GM21737 (cell line): ENCODE measurements around the gene ARMS2.

Experiments used
- ATAC-seq: cut with Tn5 transposase; IDR thresholded peaks from one replicate; pipeline ENCODE4 v1.9.1; 2021; ENCODE audit warnings: mild to moderate bottlenecking, moderate library complexity; ENCODE audit not compliant: unreplicated experiment

Gene ARMS2

DNA sequence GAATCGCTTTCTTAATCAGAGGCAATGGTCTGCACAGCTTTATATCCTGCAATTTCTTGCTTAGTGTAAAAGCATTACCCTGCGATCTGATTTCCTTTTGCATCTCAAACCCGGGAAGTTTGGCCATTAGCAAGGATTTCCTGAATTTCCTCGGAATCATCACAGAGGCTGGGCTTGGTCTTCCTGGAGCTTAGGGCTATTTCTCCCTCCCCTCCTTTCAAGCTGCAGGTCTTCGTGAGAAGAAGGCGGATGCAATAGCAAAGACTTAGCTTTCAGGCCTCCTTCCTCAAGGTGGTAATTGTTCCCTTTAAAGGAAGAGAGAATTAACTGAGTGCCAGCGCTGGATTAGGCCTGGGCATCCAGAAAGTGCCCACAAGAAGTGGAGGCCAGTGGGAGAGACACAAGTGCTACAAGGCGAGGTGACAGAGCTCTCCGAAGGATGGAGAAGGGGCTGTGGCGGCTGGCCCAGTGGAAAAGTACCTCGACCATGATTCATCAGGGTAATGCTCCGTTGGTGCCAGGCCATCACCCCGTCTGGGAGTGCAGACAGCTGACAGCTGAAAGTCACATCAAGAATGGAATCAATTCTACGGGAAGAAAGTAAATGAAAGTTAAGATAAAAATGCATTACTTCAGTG, 4.0 kb upstream of the ARMS2 start:
- ATAC-seq = no peak

DNA sequence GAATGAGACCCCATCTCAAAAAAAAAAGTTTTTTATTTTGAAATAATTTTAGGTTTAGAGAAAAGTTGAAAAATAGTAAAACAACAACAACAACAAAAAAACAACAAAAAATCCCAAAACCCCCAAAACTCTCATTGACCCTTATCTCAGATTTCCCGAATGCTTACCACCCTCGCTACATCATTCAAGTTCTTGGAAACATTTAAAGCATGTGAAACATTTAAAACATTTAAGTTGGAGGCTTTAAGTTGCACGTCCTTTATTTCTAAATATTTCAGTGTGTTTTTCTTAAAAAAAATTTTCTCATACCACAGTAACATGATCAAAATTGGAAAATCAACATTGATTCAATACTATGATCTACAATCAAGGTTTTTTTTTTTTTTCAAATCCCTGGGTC, 382 bp upstream of the ARMS2 start:
- no peak for ATAC-seq

DNA sequence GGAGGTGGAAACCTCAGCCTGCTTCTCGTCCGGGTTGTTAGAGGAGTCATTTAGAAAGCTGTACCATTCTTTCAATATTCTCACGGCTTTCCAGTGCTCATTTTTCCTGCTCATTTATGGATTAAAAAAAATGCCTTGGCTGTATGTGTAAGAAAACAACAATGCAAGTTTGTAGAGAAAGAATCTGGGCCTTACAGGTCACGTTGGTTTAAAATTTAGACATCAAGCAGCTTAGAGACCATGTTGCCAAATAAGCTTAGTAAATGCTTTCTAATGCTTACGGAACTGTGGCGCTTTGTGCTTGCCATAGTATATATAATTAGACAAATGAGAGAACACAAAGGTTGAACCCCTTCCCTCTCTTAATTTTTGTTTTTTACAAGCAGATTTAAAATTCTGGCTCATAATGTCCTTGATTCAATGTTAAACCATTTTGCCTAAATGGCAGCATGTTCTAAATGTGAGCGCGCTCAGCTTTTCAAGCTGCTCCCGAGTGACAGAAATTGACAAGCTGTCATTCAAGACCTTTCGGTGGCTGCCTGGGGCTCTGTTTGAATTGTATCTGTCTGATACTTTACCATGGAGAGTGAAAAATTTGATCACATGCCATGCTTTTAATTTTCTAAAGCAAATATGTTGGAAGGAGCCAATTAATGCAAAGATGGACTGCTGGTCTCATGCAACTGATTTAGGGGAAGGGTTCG, 1.1 kb downstream of the ARMS2 start:
- ATAC-seq = no peak

DNA sequence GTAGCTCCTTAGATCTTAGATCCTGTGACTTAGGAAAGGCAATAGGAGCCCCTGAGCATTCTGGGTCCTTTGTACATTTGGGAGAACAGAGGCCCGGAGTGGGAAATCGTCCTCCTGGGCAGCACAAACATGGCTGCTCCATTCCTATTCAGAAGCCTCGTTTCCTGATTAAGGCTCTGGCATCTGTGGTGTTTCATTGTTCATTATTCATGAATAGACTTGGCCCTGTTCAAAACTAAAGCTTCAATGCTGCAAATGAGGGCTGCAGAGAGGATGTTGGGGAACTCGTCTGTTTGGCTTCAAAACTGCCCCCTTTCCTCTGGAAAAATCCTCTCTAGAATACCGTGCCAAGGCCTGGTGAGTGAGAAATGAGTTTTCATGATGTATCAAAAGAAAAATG, 3.5 kb downstream of the ARMS2 start:
- no peak for ATAC-seq

DNA sequence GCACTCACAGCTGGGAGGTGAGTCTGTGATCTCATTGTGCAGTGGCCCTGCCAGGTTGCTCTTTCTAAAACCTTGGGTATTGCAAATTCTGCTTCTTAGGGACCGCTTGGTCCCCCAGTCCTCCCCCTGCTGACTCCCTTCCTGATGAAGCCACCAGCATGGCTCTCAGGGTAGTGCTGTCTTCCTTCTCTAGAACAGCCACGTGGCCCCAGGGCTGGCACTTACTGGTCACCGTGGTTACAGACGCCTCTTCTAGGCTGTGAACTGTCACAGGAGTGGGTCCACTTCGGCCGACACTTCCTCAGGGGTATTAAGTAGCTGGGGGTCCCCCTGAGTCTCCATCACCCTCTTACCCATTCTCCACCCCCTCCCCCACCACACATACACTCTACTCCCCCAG, 4.2 kb downstream of the ARMS2 start:
- ATAC-seq = no peak

DNA sequence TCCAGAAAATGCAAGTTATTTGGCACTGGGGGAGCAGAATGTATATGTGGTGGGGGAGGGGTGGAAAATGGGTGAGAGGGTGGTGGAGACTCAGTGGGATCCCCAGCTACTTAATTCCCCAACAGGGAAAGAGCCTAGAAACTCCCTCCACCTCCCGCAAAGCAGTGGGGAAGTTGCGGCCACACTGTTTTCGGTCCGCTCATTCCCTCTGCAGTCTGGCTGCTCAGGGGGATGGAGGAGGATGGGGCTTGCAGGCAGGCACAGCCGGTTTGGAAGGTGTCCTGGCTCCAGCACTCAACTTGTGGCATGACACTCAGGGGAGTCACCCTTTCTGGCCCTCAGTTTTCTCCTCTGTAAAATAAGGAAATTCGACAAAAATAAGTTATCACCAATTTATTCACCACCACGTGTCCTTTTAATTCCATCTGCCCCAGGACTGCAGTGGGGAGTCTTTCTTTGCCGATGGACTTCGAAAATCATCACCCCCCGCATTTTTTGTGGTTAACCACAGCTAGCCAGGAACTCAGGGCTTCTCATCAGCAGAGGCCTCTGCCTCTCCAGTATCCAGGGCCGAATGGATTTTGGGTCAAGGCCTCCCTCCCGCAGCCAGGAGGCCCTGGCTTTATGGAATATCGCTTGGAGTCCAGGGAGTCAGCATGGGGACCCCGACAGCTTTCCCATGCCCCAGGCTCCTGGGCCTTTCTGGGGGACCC, 5.3 kb downstream of the ARMS2 start:
- no peak for ATAC-seq

DNA sequence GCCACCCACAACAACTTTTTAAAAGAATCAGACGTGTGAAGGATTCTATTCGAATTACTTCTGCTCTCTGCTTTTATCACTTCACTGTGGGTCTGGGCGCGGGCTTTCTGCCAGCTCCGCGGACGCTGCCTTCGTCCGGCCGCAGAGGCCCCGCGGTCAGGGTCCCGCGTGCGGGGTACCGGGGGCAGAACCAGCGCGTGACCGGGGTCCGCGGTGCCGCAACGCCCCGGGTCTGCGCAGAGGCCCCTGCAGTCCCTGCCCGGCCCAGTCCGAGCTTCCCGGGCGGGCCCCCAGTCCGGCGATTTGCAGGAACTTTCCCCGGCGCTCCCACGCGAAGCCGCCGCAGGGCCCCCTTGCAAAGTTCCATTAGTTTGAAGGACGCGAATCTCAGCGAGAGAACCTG, 6.4 kb downstream of the ARMS2 start:
- ATAC-seq = no peak

DNA sequence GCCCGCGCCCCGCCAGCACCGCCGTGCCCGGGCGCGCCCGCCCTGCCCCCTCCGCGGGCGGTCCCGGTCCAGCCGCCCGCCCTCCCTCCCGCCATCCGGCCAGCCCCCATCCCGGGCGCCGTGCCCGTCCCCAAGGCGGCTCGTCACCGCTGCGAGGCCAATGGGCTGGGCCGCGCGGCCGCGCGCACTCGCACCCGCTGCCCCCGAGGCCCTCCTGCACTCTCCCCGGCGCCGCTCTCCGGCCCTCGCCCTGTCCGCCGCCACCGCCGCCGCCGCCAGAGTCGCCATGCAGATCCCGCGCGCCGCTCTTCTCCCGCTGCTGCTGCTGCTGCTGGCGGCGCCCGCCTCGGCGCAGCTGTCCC, 6.9 kb downstream of the ARMS2 start, which contains the start of gene HTRA1:
HTRA1 (plus strand) TSS at position 187 of the 362 bp plus-strand sequence; CDS start at position 287, 100 bp downstream.
- no peak for ATAC-seq

DNA sequence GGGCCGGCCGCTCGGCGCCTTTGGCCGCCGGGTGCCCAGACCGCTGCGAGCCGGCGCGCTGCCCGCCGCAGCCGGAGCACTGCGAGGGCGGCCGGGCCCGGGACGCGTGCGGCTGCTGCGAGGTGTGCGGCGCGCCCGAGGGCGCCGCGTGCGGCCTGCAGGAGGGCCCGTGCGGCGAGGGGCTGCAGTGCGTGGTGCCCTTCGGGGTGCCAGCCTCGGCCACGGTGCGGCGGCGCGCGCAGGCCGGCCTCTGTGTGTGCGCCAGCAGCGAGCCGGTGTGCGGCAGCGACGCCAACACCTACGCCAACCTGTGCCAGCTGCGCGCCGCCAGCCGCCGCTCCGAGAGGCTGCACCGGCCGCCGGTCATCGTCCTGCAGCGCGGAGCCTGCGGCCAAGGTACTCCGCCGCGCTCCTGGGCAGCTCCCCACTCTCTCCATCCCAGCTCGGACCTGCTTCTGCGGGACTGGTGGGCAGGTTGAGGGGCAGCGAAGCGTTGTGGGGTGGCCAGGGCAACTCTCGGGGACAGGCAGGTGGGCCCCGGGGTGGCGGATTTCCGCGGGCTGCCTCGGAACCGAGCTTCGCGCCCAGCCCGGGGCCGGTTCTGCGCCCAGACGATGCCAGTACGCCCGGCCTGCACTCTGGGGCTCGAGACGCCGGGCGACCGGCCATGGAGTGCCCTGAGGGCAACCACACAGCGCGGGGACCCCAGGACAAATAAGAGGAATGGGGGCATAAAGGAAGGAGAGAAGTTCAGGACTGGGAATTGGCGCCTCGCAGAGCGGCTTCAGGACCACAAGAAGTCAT, 7.5 kb downstream of the ARMS2 start:
- no peak for ATAC-seq

DNA sequence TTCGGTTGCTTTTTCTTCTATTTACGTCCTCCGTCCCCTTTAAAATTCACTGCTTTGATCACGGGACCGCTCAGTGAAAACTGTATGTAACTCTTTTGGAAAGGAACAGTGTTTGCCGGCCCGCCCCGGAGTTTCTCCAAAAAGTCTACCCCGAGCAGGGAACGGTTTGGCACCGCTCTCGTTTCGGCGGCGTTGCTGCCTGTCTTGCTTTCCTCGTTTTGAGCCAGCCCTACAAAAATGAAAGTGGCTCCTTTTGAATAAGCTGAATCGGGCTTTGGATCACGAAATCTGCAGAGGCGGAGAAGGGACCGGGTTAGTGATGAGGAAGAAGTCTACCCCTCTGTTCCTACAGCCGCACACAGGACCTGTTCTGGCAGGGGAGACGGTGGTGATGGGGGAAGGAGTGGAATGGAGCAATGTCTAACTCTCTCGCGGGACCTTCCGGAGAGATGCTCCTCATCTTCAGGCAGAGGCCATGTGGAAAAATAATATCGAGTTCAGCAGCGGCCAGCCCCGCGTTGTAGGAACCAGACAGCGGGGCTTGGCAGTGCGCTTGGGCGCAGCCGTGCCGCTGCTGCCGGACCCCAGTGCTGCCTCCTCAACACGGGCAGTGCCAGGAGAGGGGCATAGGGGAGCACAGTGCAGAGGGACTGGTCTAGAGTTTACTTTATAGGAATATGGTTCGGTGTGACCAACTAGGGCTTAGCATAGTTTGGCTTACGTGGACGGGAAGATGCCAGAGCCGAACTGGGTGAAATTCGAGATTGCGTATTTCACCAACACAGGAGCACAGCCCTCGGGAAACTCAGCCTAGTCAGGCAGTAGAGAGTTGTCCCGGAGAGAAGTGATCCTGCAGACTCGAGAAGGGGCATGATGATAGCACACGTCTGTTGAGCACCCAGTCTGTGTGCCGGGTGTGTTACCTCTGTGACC, 8.3 kb downstream of the ARMS2 start:
- no peak for ATAC-seq

DNA sequence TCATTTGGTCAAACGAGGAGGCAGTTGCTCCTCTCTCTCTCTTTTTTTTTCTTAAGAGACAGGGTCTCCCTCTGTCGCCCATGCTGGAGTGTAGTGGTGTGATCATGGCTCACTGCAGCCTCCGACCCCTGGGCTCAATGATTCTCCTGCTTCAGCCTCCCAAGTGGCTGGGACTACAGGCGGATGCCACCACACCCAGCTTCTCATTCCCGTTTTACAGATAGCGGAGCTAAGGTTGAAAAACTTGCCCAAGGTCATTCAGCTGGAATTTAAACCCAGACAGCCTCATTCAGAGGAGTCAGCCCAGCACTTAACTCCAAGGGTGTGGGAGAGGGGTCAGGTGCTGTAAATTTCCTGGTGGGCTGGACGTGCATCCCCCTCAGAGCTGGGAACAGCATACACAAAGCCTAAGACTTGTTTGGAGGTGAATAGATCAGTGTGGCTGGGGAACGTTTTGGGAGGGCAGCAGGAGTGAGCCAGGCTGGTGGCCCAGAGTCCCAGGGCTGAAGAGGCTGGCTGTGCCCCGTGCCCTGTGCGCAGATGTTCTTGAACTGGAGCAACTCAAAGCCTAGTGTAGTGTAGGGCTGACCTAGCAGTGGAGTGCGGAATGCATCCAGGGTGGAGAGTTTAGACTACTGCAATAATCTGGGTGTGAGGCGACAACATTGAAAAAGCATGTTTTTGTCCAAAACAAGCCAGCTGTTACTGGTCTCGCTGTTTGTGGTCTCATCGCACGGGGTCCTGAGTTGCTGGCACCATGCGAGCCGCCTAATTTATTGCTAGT, 9.2 kb downstream of the ARMS2 start:
- no peak for ATAC-seq

DNA sequence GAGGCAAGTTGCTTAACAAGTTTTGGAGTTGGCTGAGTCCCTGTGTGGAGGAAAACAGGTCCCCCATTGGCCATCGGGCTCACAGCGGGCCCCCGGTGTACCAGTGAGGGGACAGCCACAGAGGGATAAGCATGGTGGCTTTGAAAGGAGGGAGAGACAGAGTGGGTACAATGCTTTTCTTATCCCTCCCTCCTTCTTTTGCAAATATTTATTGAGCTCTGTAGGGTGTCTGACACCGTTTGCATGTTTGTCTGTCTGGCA, 9.7 kb downstream of the ARMS2 start:
- no peak for ATAC-seq

DNA sequence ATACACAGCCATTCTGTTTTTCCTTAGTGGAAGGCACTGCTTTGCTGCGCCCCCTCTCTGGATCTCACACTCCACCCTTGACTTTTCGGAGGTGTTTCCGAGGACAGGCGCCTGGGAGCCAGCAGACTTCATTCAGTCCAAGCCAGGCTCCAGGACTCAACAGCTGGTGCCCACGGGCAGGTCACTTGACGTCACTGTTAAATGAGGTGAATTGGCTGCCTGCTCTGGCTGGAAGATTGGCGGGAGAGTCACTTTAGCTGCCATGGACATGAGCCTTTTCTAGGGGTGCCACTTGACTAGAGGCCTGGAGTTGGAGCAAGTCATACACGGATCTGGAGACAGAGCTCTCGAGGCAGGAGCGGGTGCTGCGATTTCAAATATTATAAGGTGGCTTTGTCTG, 10.1 kb downstream of the ARMS2 start:
- ATAC-seq = no peak

DNA sequence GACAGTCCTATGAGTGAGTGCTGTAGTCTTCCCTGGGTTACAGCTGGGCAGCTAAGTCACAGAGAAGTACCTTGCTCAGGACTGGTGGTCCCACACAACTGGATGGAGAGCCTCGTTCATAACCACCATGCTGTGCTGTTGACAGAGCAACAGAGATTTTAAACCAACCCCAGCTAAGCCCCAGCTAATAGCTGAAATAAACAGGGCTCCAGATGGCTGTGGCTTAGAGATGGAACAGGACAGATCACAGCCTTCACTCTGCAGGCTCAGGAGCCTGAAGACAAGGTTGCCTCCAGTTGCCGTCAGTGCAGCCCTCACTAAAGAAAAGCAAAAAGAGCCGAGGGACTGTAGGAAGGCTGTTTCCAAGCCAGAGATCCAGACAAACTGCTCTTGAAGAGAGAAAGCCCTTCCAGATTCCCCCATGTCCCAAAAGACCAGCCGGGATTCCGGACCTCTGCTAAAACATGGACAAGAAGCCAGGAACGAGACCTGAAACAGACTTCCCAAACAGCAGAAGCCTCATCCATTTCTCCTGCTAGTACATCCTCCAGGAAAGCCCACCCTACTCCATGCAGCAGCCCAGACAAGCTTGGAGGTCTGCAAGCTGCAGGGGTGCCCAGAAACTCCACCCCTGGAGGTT, 11.1 kb downstream of the ARMS2 start:
- no peak for ATAC-seq

DNA sequence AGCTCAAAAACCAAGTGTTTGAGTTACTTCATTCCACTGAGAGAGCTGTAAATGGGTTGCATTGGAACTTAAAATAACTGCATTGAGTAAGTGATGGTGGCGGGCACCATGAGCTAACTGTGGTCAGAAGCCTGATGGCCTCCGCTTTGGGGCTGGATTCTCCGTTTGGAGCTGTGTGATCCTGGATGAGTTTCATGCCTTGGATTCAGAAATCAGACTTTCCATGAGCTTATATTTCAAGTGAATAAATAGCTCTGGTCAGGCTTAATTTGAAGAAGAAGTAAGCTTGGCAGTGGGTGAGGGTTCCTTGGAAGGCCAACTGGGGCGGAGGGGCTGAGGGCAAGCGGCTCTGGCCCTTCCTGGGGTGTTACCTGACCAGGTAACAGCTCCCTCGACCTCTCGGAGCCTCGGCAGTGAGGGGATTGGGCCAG, 12.5 kb downstream of the ARMS2 start:
- ATAC-seq = no peak

DNA sequence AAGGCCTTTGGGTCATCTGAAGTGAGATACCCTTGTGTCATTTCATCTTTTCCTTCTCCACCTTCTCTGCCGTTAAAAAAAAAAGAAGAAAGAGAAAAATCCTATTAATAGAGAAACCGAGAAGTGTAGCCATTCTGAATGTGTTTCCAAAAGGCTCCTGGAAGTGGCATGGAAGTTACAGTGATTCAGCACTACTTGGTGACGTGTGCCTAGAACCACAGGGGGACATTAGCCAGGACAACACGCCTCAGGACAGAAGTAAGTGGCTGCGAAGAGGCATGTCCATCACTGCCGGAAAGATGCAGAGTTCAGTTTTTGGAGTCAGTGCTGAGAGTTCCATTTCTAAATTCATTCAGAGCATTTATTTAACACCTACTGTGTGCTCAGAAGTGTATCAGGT, 13.2 kb downstream of the ARMS2 start:
- no peak for ATAC-seq

DNA sequence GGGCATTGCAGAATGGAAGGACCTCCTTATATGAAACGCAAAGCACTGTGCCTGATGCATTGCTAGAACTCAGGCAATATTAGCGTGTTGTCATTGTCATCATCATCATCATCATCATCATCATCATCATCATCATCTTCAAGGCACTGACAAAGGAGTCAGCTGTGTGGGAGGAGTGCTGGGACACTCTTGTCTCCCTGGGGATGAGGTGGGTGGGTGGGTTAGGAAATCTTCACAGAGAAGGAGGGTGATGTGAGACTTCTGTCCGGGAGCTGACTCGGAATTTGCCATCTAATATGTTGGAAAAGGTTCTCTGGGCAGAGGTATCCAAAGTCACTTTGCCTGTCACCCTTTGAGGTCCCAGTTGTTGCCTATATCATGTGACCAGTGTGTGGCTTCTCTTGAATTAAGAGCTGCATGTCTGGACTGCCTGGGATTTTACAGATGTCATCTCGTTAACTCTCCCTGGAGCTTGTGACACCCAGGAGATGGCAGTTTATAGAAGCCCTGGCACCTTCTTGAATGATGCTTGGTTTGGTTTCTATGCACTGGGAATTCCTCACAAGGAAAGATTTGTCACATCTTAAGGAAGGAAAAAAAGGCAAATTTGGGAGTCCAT, 14.0 kb downstream of the ARMS2 start:
- no peak for ATAC-seq

DNA sequence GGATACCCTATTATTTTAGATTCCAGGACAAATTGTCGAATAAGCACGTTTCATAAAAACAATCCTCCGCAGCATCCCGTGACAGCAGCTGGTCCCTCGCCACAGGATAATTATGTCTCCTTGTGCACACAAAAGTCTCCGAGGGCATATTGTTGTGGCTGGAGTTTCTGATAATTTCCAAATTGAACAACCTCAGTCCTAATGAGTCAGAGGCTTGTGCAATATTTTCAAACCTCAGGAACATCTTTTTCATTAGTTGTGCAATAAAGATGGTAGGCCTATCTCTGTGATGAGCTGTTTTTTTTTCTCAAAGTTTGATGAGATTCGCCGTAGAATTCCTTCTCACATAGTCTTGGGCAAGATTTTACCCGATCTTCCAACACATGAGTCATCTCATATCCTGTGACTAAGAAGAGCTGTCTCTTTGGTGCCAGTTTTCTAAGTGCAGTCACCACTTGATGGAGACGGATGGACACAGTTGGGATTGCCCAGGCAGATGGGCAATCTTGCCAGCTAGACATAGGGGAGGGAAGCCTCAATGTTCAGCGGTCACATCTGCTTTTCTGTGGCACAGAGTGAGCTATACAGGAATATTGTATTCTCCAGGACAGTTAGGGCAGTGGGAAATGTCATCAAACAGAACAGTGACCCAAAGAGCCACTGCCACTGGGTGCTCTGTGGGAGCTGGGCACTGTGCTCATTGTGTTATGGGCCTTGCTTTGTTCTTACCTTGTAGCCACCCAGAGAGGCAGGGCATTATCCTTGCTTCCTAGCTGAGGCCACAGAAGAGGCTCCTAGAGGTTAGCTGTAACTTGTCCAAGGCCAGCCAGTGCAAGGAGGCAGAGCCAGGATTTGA, 14.7 kb downstream of the ARMS2 start:
- ATAC-seq = no peak
